WERI-Rb-1 (cell line): Measurements from ENCODE around the gene HOXD11.

Experiments
- DNase-seq: peaks from one replicate; pipeline ENCODE4 v3.0.0-alpha.2; 2020
- H3K27ac ChIP-seq: fragments of 250-450 bp; sonication (Bioruptor Pico); 2 replicates; pipeline ENCODE4 v1.5.1; 2020; ENCODE audit warnings: mild to moderate bottlenecking, moderate library complexity
- H3K27me3 ChIP-seq: fragments of 250-450 bp; sonication (Bioruptor Pico); 2 replicates; pipeline ENCODE4 v1.5.1; 2021; ENCODE audit warnings: mild to moderate bottlenecking, low read depth, moderate library complexity; ENCODE audit not compliant: insufficient read depth, severe bottlenecking
- H3K36me3 ChIP-seq: fragments of 250-450 bp; sonication (Bioruptor Pico); 2 replicates; pipeline ENCODE4 v1.5.1; 2020; ENCODE audit warnings: mild to moderate bottlenecking, moderate library complexity
- H3K4me3 ChIP-seq: 2 replicates; pipeline ENCODE4 v1.5.1; 2011; ENCODE audit warnings: low read depth, mild to moderate bottlenecking, control low read depth, low read length
- H3K9me3 ChIP-seq: fragments of 250-450 bp; sonication (Bioruptor Pico); 2 replicates; pipeline ENCODE4 v1.5.1; 2021; ENCODE audit warnings: mild to moderate bottlenecking, moderate library complexity; ENCODE audit not compliant: severe bottlenecking
- TF ChIP-seq, protein P1 (sequence below): IDR thresholded peaks from 2 replicates; pipeline ENCODE4 v1.5.1; 2011; ENCODE audit warnings: low read depth, mild to moderate bottlenecking, control low read depth, inconsistent platforms, low read length

HOXD11 gene

GRCh38 chr2:176117162-176117822, 10.2 kb downstream of the HOXD11 start:
- Histone ChIP-seq H3K27me3 (peaks cover 98% of the 10 kb centered on the region), H3K27ac (no peak overlapping the region), H3K4me3 (no peak overlapping the region)

GRCh38 chr2:176117823-176118371, 10.8 kb downstream of the HOXD11 start:
- Histone ChIP-seq H3K4me3 (no peak overlapping the region), H3K9me3 (peaks cover 21% of the 10 kb centered on the region), H3K36me3 (no peaks in the 10 kb centered on the region), H3K27ac (no peak overlapping the region), H3K27me3 (peaks cover 98% of the 10 kb centered on the region)
- TF ChIP-seq, protein P1, sequence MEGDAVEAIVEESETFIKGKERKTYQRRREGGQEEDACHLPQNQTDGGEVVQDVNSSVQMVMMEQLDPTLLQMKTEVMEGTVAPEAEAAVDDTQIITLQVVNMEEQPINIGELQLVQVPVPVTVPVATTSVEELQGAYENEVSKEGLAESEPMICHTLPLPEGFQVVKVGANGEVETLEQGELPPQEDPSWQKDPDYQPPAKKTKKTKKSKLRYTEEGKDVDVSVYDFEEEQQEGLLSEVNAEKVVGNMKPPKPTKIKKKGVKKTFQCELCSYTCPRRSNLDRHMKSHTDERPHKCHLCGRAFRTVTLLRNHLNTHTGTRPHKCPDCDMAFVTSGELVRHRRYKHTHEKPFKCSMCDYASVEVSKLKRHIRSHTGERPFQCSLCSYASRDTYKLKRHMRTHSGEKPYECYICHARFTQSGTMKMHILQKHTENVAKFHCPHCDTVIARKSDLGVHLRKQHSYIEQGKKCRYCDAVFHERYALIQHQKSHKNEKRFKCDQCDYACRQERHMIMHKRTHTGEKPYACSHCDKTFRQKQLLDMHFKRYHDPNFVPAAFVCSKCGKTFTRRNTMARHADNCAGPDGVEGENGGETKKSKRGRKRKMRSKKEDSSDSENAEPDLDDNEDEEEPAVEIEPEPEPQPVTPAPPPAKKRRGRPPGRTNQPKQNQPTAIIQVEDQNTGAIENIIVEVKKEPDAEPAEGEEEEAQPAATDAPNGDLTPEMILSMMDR: no peak
- DNase-seq: no peak

More at GRCh38 chr2:176117162-176117822, 10.2 kb downstream of the HOXD11 start:
- Histone ChIP-seq H3K36me3 (no peaks in the 10 kb centered on the region), H3K9me3 (peaks cover 21% of the 10 kb centered on the region)
- DNase-seq: no peak
- TF ChIP-seq, protein P1: no peak

DNA sequence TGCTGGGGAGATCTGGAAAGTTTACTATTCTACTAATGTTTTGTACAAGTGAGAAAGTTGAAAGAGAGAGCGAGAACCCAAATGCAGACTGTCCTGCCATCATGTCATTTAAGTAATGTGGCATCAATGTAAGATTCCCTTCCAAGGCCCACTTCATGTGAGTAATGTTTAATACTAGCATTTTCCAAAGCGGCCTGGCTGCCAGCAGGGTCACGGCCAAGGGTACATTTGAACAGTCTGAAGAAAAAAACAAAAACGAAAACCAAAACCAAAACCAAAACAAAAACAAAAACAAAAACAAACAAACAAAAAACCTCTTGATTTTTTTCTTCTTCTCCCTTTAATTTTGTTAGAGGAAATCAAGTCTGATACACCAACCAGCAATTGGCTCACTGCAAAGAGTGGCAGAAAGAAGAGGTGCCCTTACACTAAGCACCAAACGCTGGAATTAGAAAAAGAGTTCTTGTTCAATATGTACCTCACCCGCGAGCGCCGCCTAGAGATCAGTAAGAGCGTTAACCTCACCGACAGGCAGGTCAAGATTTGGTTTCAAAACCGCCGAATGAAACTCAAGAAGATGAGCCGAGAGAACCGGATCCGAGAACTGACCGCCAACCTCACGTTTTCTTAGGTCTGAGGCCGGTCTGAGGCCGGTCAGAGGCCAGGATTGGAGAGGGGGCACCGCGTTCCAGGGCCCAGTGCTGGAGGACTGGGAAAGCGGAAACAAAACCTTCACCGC, 11.7 kb downstream of the HOXD11 start:
- Histone ChIP-seq H3K27me3 (peaks cover 98% of the 10 kb centered on the region), H3K27ac (no peak overlapping the region), H3K9me3 (peaks cover 21% of the 10 kb centered on the region), H3K36me3 (no peaks in the 10 kb centered on the region), H3K4me3 (no peak overlapping the region)
- TF ChIP-seq, protein P1: peak; percentile 66
- DNase-seq: peak; percentile 49

GRCh38 chr2:176120364-176121189, 13.5 kb downstream of the HOXD11 start:
- peaks cover 21% of the 10 kb centered on the region for H3K9me3 ChIP-seq
- no peak overlapping the region for H3K27ac ChIP-seq
- DNase-seq: no peak
- peaks cover 98% of the 10 kb centered on the region for H3K27me3 ChIP-seq
- no peaks in the 10 kb centered on the region for H3K36me3 ChIP-seq
- TF ChIP-seq, protein P1: no peak
- no peak overlapping the region for H3K4me3 ChIP-seq

- H3K36me3 ChIP-seq: no peaks in the 10 kb centered on the region
- no peak overlapping the region for H3K4me3 ChIP-seq
- peaks cover 98% of the 10 kb centered on the region for H3K27me3 ChIP-seq
- H3K9me3 ChIP-seq: peaks cover 18% of the 10 kb centered on the region
- no peak overlapping the region for H3K27ac ChIP-seq
- no peak for DNase-seq
- TF ChIP-seq, protein P1: no peak
These were observed 14.3 kb downstream of the HOXD11 start for GRCh38 chr2:176121190-176122051.
